ENCODE measurements around the gene FFAR2.

FFAR2 gene

GRCh38 chr19:35488677-35489076, 40.6 kb downstream of the FFAR2 start:
- DNase-seq (ENCODE audit: low spot score) = no peak

GRCh38 chr19:35490364-35490763, 42.3 kb downstream of the FFAR2 start, which contains the start of gene KRTDAP:
KRTDAP (minus strand) TSS chr19:35490464; CDS start chr19:35490442, 22 bp downstream.
- DNase-seq (ENCODE audit: low spot score) = no peak

GRCh38 chr19:35491836-35492360, 43.8 kb downstream of the FFAR2 start:
- no peak for DNase-seq (ENCODE audit: low spot score)

- DNase-seq (ENCODE audit: low spot score) = no peak
Measured at GRCh38 chr19:35493971-35494370, 45.9 kb downstream of the FFAR2 start.

GRCh38 chr19:35495107-35496064, 47.3 kb downstream of the FFAR2 start:
- DNase-seq (ENCODE audit: low spot score) = peak; percentile 95

DNA sequence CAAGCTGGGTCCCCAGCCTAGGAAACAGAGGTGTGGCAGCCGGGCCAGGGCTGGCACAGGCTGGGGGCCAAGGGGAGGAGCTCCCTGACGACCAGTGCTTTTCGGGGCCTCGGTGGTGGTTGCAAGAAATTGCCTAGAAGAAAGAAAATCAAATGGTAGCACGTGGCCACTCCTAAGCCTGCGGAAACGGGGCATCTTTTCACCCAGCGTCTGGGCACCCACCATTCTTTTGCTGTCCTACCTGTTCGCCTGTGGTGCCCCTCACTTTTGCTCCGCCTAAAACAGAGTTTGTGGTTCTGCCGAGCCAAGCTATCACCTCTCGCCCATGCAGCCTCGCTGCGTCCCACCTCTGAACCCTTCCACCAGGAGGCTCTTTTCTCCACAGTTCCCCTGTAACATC, 49.3 kb downstream of the FFAR2 start:
- no peak for DNase-seq (ENCODE audit: low spot score)

GRCh38 chr19:35498220-35498619, 50.2 kb downstream of the FFAR2 start:
- DNase-seq (ENCODE audit: low spot score) = no peak

GRCh38 chr19:35498984-35499527, 51.0 kb downstream of the FFAR2 start:
- DNase-seq (ENCODE audit: low spot score) = no peak

DNA sequence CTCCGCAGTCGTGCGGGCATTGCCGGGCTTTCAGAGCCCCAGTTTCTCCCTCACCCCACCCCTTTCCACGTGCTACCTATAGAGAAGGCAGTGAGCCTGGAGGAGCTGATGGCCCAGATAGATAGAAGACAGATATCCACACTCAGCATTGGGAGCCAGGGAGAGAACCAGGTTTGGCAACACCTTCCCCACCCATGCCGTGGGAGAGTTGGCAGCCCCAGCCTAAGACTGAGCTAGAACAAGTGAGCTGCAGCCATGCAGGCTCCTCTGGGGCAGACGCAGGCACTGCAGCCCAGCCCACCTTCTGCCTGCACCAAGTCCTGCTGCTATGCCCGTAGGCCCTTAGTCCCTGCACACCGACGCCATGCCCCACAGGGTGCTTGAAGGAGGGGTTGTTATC, 52.6 kb downstream of the FFAR2 start:
- DNase-seq (ENCODE audit: low spot score) = no peak

Data from GM03348 (cell line).